Chondrocyte (in vitro differentiated cells): ENCODE measurements around the gene USP47. TPM values are rescaled to one million over a fixed set of nuclear protein-coding genes. Genes with fewer than 3 reads are reported as not detected.

Experiments
- DNase-seq: peaks from one replicate; pipeline ENCODE4 v3.0.0; 2021; ENCODE audit warnings: mixed read lengths, low spot score
- H3K27ac Mint-ChIP-seq: one replicate; pipeline ENCODE4 v1.8.0; 2021; ENCODE audit warnings: mild to moderate bottlenecking, moderate library complexity, mixed read lengths; ENCODE audit not compliant: unreplicated experiment
- H3K27me3 Mint-ChIP-seq: 2 replicates; pipeline ENCODE4 v1.8.0; 2021; ENCODE audit warnings: low read depth, mixed read lengths
- H3K36me3 Mint-ChIP-seq: 2 replicates; pipeline ENCODE4 v1.8.0; 2021; ENCODE audit warnings: low read depth, mixed read lengths
- H3K4me1 Mint-ChIP-seq: 2 replicates; pipeline ENCODE4 v1.8.0; 2021; ENCODE audit warnings: low read depth, mild to moderate bottlenecking, mixed read lengths
- H3K4me3 Mint-ChIP-seq: one replicate; pipeline ENCODE4 v1.8.0; 2021; ENCODE audit warnings: mild to moderate bottlenecking, moderate library complexity, mixed read lengths; ENCODE audit not compliant: unreplicated experiment
- H3K9me3 Mint-ChIP-seq: 2 replicates; pipeline ENCODE4 v1.8.0; 2021; ENCODE audit warnings: low read depth, mixed read lengths
- total RNA-seq: library from RNA; stranded (reverse); gene quantifications from 3 replicates; pipeline ENCODE4 v1.2.1, GENCODE V29; 2021
- TF ChIP-seq, protein P1 (sequence below): fragments of 200-600 bp; sonication (generic); IDR thresholded peaks from 2 replicates; pipeline ENCODE4 v1.5.0; 2021; ENCODE audit warnings: antibody characterized with exemption, mild to moderate bottlenecking, moderate library complexity

Gene USP47
- total RNA-seq, 1 donor from 2014 or later = 44.4 TPM

GRCh38 chr11:11987503-11988022 is 145.8 kb downstream of the USP47 start:
- no peak for DNase-seq
- Mint-ChIP-seq H3K27ac (peak overlapping the region; percentile 82), H3K9me3 (no peaks in the 10 kb centered on the region), H3K4me3 (no peak overlapping the region), H3K4me1 (peaks cover 97% of the 10 kb centered on the region), H3K36me3 (peaks cover 7% of the 10 kb centered on the region), H3K27me3 (no peaks in the 10 kb centered on the region)
- TF ChIP-seq, protein P1, sequence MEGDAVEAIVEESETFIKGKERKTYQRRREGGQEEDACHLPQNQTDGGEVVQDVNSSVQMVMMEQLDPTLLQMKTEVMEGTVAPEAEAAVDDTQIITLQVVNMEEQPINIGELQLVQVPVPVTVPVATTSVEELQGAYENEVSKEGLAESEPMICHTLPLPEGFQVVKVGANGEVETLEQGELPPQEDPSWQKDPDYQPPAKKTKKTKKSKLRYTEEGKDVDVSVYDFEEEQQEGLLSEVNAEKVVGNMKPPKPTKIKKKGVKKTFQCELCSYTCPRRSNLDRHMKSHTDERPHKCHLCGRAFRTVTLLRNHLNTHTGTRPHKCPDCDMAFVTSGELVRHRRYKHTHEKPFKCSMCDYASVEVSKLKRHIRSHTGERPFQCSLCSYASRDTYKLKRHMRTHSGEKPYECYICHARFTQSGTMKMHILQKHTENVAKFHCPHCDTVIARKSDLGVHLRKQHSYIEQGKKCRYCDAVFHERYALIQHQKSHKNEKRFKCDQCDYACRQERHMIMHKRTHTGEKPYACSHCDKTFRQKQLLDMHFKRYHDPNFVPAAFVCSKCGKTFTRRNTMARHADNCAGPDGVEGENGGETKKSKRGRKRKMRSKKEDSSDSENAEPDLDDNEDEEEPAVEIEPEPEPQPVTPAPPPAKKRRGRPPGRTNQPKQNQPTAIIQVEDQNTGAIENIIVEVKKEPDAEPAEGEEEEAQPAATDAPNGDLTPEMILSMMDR = peak; percentile 80

DNA sequence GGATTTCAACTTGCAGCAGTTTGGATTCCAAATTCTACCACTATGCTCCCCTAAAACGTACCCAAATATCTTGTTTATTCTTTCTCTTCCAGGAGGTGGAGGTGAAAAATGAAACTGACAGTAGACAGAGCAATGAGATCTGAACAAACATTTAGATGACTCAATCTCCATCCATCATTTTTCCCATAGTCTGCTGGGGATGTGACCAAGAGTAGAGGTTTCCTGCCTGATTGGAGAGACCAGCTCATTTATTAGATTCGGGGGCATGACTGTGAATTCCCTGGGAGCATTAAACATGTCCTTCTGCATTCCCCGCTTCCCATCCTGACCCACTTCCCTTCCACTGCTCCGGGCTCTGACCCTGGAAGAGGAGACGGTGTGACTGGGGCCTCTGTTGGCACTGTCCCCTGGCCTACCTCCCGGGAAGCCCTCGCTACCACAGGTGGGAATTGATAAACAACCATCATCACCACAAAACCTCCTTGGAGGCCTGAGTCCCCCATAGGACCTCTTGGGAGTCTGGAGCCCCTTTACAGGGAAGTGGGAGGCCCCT is 146.4 kb downstream of the USP47 start:
- peak overlapping the region; percentile 82 for H3K27ac Mint-ChIP-seq
- DNase-seq = peak; percentile 53

DNA sequence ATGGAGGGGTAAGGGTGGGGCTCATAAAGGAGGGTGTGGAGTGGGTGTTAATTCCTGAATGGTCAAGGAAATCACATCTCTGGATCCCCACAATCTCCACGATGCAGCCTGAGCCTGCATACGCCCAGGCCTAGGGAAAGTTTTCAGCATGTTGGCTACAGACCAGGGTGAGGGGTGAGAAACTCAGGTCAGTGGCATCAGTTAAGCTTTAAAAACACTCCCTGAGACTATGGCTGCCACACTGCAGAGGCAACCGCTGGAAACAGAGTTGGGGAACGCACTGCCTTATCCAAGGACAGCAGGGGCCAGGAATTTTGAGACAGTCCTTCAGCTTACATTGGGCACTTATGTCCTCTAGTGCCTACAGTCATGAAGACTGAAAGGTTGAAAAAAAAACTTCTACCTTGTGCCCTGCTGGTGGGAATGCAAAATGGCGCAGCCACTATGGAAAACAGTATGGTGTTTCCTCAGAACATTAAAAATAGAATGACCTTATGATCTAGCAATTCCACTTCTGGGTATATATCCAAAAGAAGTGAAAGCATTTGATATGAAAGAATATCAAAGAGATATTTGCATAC is 147.0 kb downstream of the USP47 start:
- Mint-ChIP-seq H3K4me3 (no peak overlapping the region), H3K27me3 (no peaks in the 10 kb centered on the region), H3K4me1 (peaks cover 95% of the 10 kb centered on the region), H3K9me3 (no peaks in the 10 kb centered on the region), H3K36me3 (peaks cover 7% of the 10 kb centered on the region), H3K27ac (peak overlapping the region; percentile 82)
- TF ChIP-seq, protein P1 = peak; percentile 63
- no peak for DNase-seq

More for the DNA sequence above, 146.4 kb downstream of the USP47 start:
- TF ChIP-seq, protein P1 = peak; percentile 66
- Mint-ChIP-seq H3K9me3 (no peaks in the 10 kb centered on the region), H3K4me1 (peaks cover 95% of the 10 kb centered on the region), H3K36me3 (peaks cover 7% of the 10 kb centered on the region), H3K27me3 (no peaks in the 10 kb centered on the region), H3K4me3 (no peak overlapping the region)

GRCh38 chr11:11989774-11990744 is 148.3 kb downstream of the USP47 start:
- Mint-ChIP-seq H3K4me3 (no peak overlapping the region), H3K4me1 (peaks cover 93% of the 10 kb centered on the region), H3K36me3 (peaks cover 11% of the 10 kb centered on the region), H3K27me3 (no peaks in the 10 kb centered on the region), H3K27ac (peak overlapping the region; percentile 78), H3K9me3 (no peaks in the 10 kb centered on the region)
- no peak for DNase-seq
- TF ChIP-seq, protein P1 = no peak
